ENCODE results near the gene MDH1B. TPM values are rescaled to one million over a fixed set of nuclear protein-coding genes. Genes with fewer than 3 reads are reported as not detected.

Gene MDH1B
- total RNA-seq, 1 experiment from 2014 or later, result 1.3 TPM

- no peak overlapping the region for H2AFZ ChIP-seq (ENCODE audit: low read length)
- no peak overlapping the region for H2BK12ac ChIP-seq (ENCODE audit: insufficient read length, low read depth, low read length)
- no peak overlapping the region for H3K4me2 ChIP-seq (ENCODE audit: insufficient read depth, insufficient read length, low read length)
- H2BK20ac ChIP-seq (ENCODE audit: low read depth, low read length, poor library complexity, severe bottlenecking), result no peak overlapping the region
- H3K18ac ChIP-seq (ENCODE audit: insufficient read length, low read depth, low read length), result no peak overlapping the region
- H3K27me3 ChIP-seq (ENCODE audit: insufficient read depth, low read length), result no peaks in the 10 kb centered on the region
- no peak for DNase-seq
- no peak overlapping the region for H3K56ac ChIP-seq (ENCODE audit: insufficient read length, low read depth, low read length)
- H3K23ac ChIP-seq (ENCODE audit: insufficient read length, low read depth, low read length), result no peak overlapping the region
- no peaks in the 10 kb centered on the region for H3K9me3 ChIP-seq (ENCODE audit: control insufficient read depth, low read depth, low read length)
- no peak overlapping the region for H3K4me3 Mint-ChIP-seq
- no peaks in the 10 kb centered on the region for H3K4me1 ChIP-seq (ENCODE audit: insufficient read depth, low read length)
- H3T11ph ChIP-seq (ENCODE audit: low read length), result no peak overlapping the region
- H4K20me1 ChIP-seq (ENCODE audit: control insufficient read depth, insufficient read depth, insufficient read length), result no peaks in the 10 kb centered on the region
- H3K14ac ChIP-seq (ENCODE audit: insufficient read depth, low read length), result no peak overlapping the region
- TF ChIP-seq CTCF (conservative IDR thresholded peaks at IDR 0.05), result no peak
- no peaks in the 10 kb centered on the region for H3K79me2 ChIP-seq (ENCODE audit: insufficient read depth, low read length)
- no peaks in the 10 kb centered on the region for H3K36me3 Mint-ChIP-seq (ENCODE audit: insufficient read depth in 1 of 3, low read depth in 3 of 3)
- H3K4me1 Mint-ChIP-seq, result no peaks in the 10 kb centered on the region
- no peak overlapping the region for H2BK5ac ChIP-seq (ENCODE audit: insufficient read length, low read length)
- no peak overlapping the region for H4K91ac ChIP-seq (ENCODE audit: insufficient read length, low read depth, low read length)
- no peak overlapping the region for H3K27ac ChIP-seq (ENCODE audit: insufficient read length, low read depth, low read length)
- H3K27me3 Mint-ChIP-seq (ENCODE audit: low read depth), result peaks cover 2% of the 10 kb centered on the region; the same call in 1 of the 2 replicates
- H3K27ac Mint-ChIP-seq, result no peak overlapping the region
- no peaks in the 10 kb centered on the region for H3K79me1 ChIP-seq (ENCODE audit: insufficient read depth, low read depth, low read length, poor library complexity, severe bottlenecking)
- H4K8ac ChIP-seq (replicated peaks; ENCODE audit: insufficient read length, low read depth, low read length), result no peak overlapping the region
- H3K9ac ChIP-seq (ENCODE audit: extremely low read depth, insufficient read length, low read length), result no peak overlapping the region
- H3K23me2 ChIP-seq (ENCODE audit: insufficient read length, low read depth, low read length, poor library complexity, severe bottlenecking), result no peaks in the 10 kb centered on the region
- H4K5ac ChIP-seq (ENCODE audit: insufficient read length, low read depth, low read length), result no peak overlapping the region
- WGBS (ENCODE audit: extremely low coverage, insufficient read length, low lambda C conversion rate), result no CpG with 5 or more reads among the region's 2 CpGs
- H2BK120ac ChIP-seq (ENCODE audit: low read depth, low read length, poor library complexity, severe bottlenecking), result no peak overlapping the region
- no peaks in the 10 kb centered on the region for H3K9me3 Mint-ChIP-seq
- H3K4ac ChIP-seq (ENCODE audit: low read depth, low read length), result no peak overlapping the region
- no peak overlapping the region for H2AK5ac ChIP-seq (ENCODE audit: insufficient read length, low read length)
- H2BK15ac ChIP-seq (ENCODE audit: low read depth, low read length), result no peak overlapping the region
These were observed 76.7 kb downstream of the MDH1B start for GRCh38 chr2:206688453-206688852.

Small RNA genes lying within 50 kb of the gene (microRNA-seq; reads per million reads assigned to microRNA genes)
- gene MIR3130-1 (ENCODE audit: borderline microRNAs expressed) (not detected), gene MIR3130-2 (ENCODE audit: borderline microRNAs expressed) (not detected)

Other genes starting within 250 kb of the MDH1B start
- not detected in 2 replicates for gene FAM237A, start 122.8 kb downstream of the MDH1B start, total RNA-seq (2021)
- gene DYTN, start 46.9 kb downstream of the MDH1B start, total RNA-seq (2021), result not detected in 2 replicates
- 39.2 and 40.1 TPM in 2 replicates for gene FASTKD2, start 278 bp upstream of the MDH1B start, total RNA-seq (2021)
- gene CPO, start 174.2 kb upstream of the MDH1B start, total RNA-seq (2021), result 0.66 and 0.68 TPM in 2 replicates